ENCODE measurements around the gene CSPG4. TPM values are rescaled to one million over a fixed set of nuclear protein-coding genes. Genes with fewer than 3 reads are reported as not detected.
A peak's percentile ranks its signal among the peaks of the same experiment; 100 is the strongest.
"Not testable (repeated sequence)": the region's sequence is repeated elsewhere in the genome, so short reads cannot be mapped to it uniquely, and the experiment has no call there.

The CSPG4 gene
- total and polyA plus RNA-seq, 10 donors: 0.89 to 28.6 (median 7.4) TPM

GRCh38 chr15:75759416-75760130, 46.9 kb upstream of the CSPG4 start:
- peak overlapping the region in 7 of 8 donors; percentile 67 to 89 (median 81) for H3K27ac ChIP-seq
- H3K4me3 ChIP-seq: peak overlapping the region in 1 of 8 donors; percentile 83
- 76 to 83% (median 77%) methylated on average over 2 of the region's 2 CpGs for WGBS, 5 donors
- DNase-seq: no peak
- no peaks in the 10 kb centered on the region for H3K27me3 ChIP-seq (replicated peaks in 1 of 7)
- no peaks in the 10 kb centered on the region for H3K36me3 ChIP-seq
- peaks cover 2 to 27% (median 14%) of the 10 kb centered on the region in 6 donors for H3K4me1 ChIP-seq
- intact Hi-C loops (cut with DNase I; ENCODE audit: low total_unique reads): no loop called here
- H3K9me3 ChIP-seq: no peaks in the 10 kb centered on the region
- no peak for TF ChIP-seq POLR2AphosphoS5 (IDR thresholded peaks at IDR 0.05)
- TF ChIP-seq POLR2A (IDR thresholded peaks at IDR 0.05): no peak
- no peak for TF ChIP-seq CTCF (IDR thresholded peaks at IDR 0.05 in 8 of 11, conservative IDR thresholded peaks at IDR 0.05 in 3 of 11)

DNA sequence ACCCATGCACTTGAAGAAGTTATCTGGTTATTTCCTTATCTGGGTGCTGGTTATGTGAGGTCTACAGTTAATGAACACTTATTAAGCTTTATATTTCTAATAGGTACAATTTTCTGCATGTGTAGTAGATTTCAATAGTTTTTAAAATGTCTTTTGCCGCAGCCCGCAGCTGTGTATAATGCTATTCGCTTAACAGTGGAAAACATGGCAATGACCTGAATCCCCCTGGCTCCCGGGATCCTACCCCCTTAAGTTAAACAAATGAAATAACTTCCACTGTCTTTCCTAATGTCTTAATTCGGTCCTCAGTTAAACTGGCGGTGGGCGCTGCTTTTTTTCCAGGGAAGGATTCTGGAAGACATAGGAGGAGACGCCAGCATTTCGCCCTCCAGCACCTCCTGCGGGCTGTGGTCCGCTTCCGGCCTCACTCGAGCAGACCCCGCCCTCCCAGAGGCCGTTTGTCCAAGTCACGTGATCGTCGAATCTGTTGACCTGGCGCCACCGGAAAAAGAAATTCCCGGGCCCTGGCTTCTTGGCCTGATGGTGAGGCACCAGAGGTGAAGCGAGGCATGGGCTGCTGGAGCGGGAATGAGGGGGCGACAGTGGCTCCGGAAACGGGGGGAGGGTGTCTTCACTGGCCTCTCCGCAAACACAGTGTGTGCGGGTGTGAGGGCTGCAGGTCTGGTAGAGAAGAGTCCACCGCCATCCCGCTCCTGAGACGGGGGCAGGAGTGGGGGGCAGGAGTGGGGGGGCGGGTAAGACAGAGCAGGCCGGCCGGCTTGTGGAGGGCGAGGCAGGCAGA, 45.6 kb upstream of the CSPG4 start:
- peak overlapping the region; percentile 67 to 89 (median 80) for H3K27ac ChIP-seq
- peak; percentile 57 to 74 (median 67) for TF ChIP-seq POLR2AphosphoS5 (IDR thresholded peaks at IDR 0.05)
- TF ChIP-seq CTCF (IDR thresholded peaks at IDR 0.05 in 8 of 11, conservative IDR thresholded peaks at IDR 0.05 in 3 of 11): peak in 4 of 11 experiments; percentile 10 to 55 (median 40)
- TF ChIP-seq POLR2A (IDR thresholded peaks at IDR 0.05): no peak
- WGBS, 5 donors: 2 to 5% (median 2%) methylated on average over 35 of the region's 35 CpGs
- H3K9me3 ChIP-seq: no peaks in the 10 kb centered on the region
- H3K27me3 ChIP-seq (replicated peaks in 1 of 7): no peaks in the 10 kb centered on the region
- H3K4me3 ChIP-seq: peak overlapping the region; percentile 29 to 83 (median 48)
- intact Hi-C loops (cut with DNase I; ENCODE audit: low total_unique reads): no loop called here
- H3K4me1 ChIP-seq: peaks cover 2 to 27% (median 14%) of the 10 kb centered on the region in 6 donors
- DNase-seq: peak; percentile 93
- H3K36me3 ChIP-seq: no peaks in the 10 kb centered on the region

- H3K4me1 ChIP-seq: peaks cover 2 to 28% (median 14%) of the 10 kb centered on the region in 6 donors
- H3K4me3 ChIP-seq; DNase-seq; H3K36me3 ChIP-seq; H3K27ac ChIP-seq; H3K9me3 ChIP-seq; H3K27me3 ChIP-seq (replicated peaks in 1 of 7); intact Hi-C loops (cut with DNase I; ENCODE audit: low total_unique reads): not testable (repeated sequence)
- 81 to 95% (median 87%) methylated on average over 5 of the region's 5 CpGs for WGBS, 5 donors
Measured at GRCh38 chr15:75754871-75755270, 42.2 kb upstream of the CSPG4 start.

- TF ChIP-seq POLR2A (IDR thresholded peaks at IDR 0.05) (no peak), POLR2AphosphoS5 (IDR thresholded peaks at IDR 0.05) (no peak), CTCF (IDR thresholded peaks at IDR 0.05 in 8 of 11, conservative IDR thresholded peaks at IDR 0.05 in 3 of 11) (no peak)
- 82 to 87% (median 85%) methylated on average over 8 of the region's 8 CpGs for WGBS, 5 donors
- no peak for DNase-seq
- intact Hi-C loops (cut with DNase I; ENCODE audit: low total_unique reads): no loop called here
- no peaks in the 10 kb centered on the region for H3K27me3 ChIP-seq (replicated peaks in 1 of 7)
- H3K4me3 ChIP-seq: no peak overlapping the region
- no peaks in the 10 kb centered on the region for H3K36me3 ChIP-seq
- no peak overlapping the region for H3K27ac ChIP-seq
- no peaks in the 10 kb centered on the region for H3K9me3 ChIP-seq
- H3K4me1 ChIP-seq: peaks cover 0 to 23% (median 5%) of the 10 kb centered on the region in 6 donors
Measured at GRCh38 chr15:75753145-75753544, 40.5 kb upstream of the CSPG4 start.
